ENCODE data around the gene GJC2. TPM values are rescaled to one million over a fixed set of nuclear protein-coding genes. Genes with fewer than 3 reads are reported as not detected.

The GJC2 gene
- total RNA-seq, 1 experiment from 2014 or later = 0.76 TPM

- peak; percentile 13 for DNase-seq (ENCODE audit: low read depth, low spot score)
- Histone ChIP-seq H3K4me1 (ENCODE audit: control insufficient read depth in 1 of 2, insufficient read depth in 2 of 2, low read length in 2 of 2) (no peaks in the 10 kb centered on the region), H3K27ac (ENCODE audit: low read depth, low read length) (peak overlapping the region; percentile 33; the same call in 1 of the 2 replicates), H3K79me2 (ENCODE audit: insufficient read depth, low read length) (no peaks in the 10 kb centered on the region), H2AFZ (ENCODE audit: low read depth, low read length, poor library complexity, severe bottlenecking) (no peak overlapping the region), H4K20me1 (ENCODE audit: insufficient read depth) (no peaks in the 10 kb centered on the region), H3K4me3 (replicated peaks in 1 of 2; ENCODE audit: low read depth in 1 of 2, low read length in 2 of 2) (no peak overlapping the region), H3K9me2 (ENCODE audit: insufficient read depth) (no peaks in the 10 kb centered on the region), H3K36me3 (ENCODE audit: control insufficient read depth in 1 of 2, insufficient read depth in 2 of 2, low read length in 2 of 2) (no peaks in the 10 kb centered on the region), H3K9ac (ENCODE audit: low read length) (no peak overlapping the region), H3K9me3 (ENCODE audit: control insufficient read depth in 1 of 2, insufficient read depth in 1 of 2, low read depth in 1 of 2, low read length in 2 of 2) (peaks cover 9 to 24% of the 10 kb centered on the region in 2 experiments; a peak in 3 of 4 replicates), H3K27me3 (ENCODE audit: insufficient read depth, low read length) (no peaks in the 10 kb centered on the region), H3K4me2 (ENCODE audit: low read length) (no peak overlapping the region)
- intact Hi-C loops (cut with micrococcal nuclease) = no loop called here
- no peak for ATAC-seq
- no TSS peak for BruUV-seq (replicated peaks)
- ChIA-PET RAD21 (ENCODE audit: low non-redundant PET in 1 of 2, low total read pairs in 2 of 2, uncharacterized antibody in 2 of 2, unreplicated experiment in 2 of 2) (no interaction called here), CTCF (interaction anchor here (0.6 to 1.0 kb wide), 2 partner anchors 14 to 34 kb away, joined by 3 to 4 read pairs; partner anchors contain the start of gene IBA57), POLR2A (no interaction called here)
- TF ChIP-seq CBX3 (IDR thresholded peaks at IDR 0.05; ENCODE audit: low read depth) (peak; percentile 99), MAX (IDR thresholded peaks at IDR 0.05) (no peak)
Observed at GRCh38 chr1:228198977-228199590, 49.4 kb downstream of the GJC2 start.

- no peak overlapping the region for H3K27ac ChIP-seq (ENCODE audit: low read depth, low read length)
- H2AFZ ChIP-seq (ENCODE audit: low read depth, low read length, poor library complexity, severe bottlenecking) = no peak overlapping the region
- no peaks in the 10 kb centered on the region for H3K27me3 ChIP-seq (ENCODE audit: insufficient read depth, low read length)
- POLR2A ChIA-PET = no interaction called here
- DNase-seq (ENCODE audit: low read depth, low spot score) (no peak), ATAC-seq (no peak)
- H3K9ac ChIP-seq (ENCODE audit: low read length) = no peak overlapping the region
- no peak overlapping the region for H3K4me2 ChIP-seq (ENCODE audit: low read length)
- H3K9me3 ChIP-seq (ENCODE audit: control insufficient read depth in 1 of 2, insufficient read depth in 1 of 2, low read depth in 1 of 2, low read length in 2 of 2) = peaks cover 0 to 6% of the 10 kb centered on the region in 2 experiments; a peak in 2 of 4 replicates
- intact Hi-C loops (cut with micrococcal nuclease) = no loop called here
- no peaks in the 10 kb centered on the region for H3K9me2 ChIP-seq (ENCODE audit: insufficient read depth)
- no peak for TF ChIP-seq EZH2 (IDR thresholded peaks at IDR 0.05)
- H3K4me3 ChIP-seq (replicated peaks in 1 of 2; ENCODE audit: low read depth in 1 of 2, low read length in 2 of 2) = no peak overlapping the region
- H3K79me2 ChIP-seq (ENCODE audit: insufficient read depth, low read length) = no peaks in the 10 kb centered on the region
- no TSS peak for BruUV-seq (replicated peaks)
- H3K4me1 ChIP-seq (ENCODE audit: control insufficient read depth in 1 of 2, insufficient read depth in 2 of 2, low read length in 2 of 2) = peaks cover 8 to 10% of the 10 kb centered on the region in 2 experiments
- no peaks in the 10 kb centered on the region for H3K36me3 ChIP-seq (ENCODE audit: control insufficient read depth in 1 of 2, insufficient read depth in 2 of 2, low read length in 2 of 2)
- H4K20me1 ChIP-seq (ENCODE audit: insufficient read depth) = no peaks in the 10 kb centered on the region
- CTCF ChIA-PET = interaction anchor here (1.3 kb wide), 1 partner anchor 206 kb away, joined by 3 read pairs; no protein-coding TSS in a partner anchor
- RAD21 ChIA-PET (ENCODE audit: low non-redundant PET in 1 of 2, low total read pairs in 2 of 2, uncharacterized antibody in 2 of 2, unreplicated experiment in 2 of 2) = no interaction called here
Observed at GRCh38 chr1:228204958-228205357, 55.2 kb downstream of the GJC2 start.

Measured in HCT116 (cell line).